Neuronal stem cell (in vitro differentiated cells): ENCODE data around the gene KIAA1549.

ENCODE experiments used
- DNase-seq: peaks from one replicate; pipeline ENCODE4 v3.0.0-alpha.2; 2013; ENCODE audit warnings: low spot score
- H2AFZ ChIP-seq: one replicate; pipeline ENCODE4 v1.6.1; 2013; ENCODE audit warnings: mild to moderate bottlenecking, low read length, inconsistent platforms
- H2AK5ac ChIP-seq: 2 replicates; pipeline ENCODE4 v1.6.1; 2013; ENCODE audit warnings: low read depth, mild to moderate bottlenecking, inconsistent platforms, low read length, moderate library complexity, mixed read lengths
- H2BK120ac ChIP-seq: 2 replicates; pipeline ENCODE4 v1.6.1; 2013; ENCODE audit warnings: low read depth, mild to moderate bottlenecking, inconsistent platforms, low read length, moderate library complexity, mixed read lengths
- H2BK12ac ChIP-seq: one replicate; pipeline ENCODE4 v1.6.1; 2013; ENCODE audit warnings: low read length, inconsistent platforms
- H2BK15ac ChIP-seq: 2 replicates; pipeline ENCODE4 v1.6.1; 2013; ENCODE audit warnings: mild to moderate bottlenecking, low read length, inconsistent platforms, mixed read lengths
- H2BK5ac ChIP-seq: one replicate; pipeline ENCODE4 v1.6.1; 2013; ENCODE audit warnings: inconsistent platforms, mild to moderate bottlenecking, low read length, moderate library complexity
- H3K14ac ChIP-seq: one replicate; pipeline ENCODE4 v1.6.1; 2013; ENCODE audit warnings: low read length, inconsistent platforms
- H3K18ac ChIP-seq: 2 replicates; pipeline ENCODE4 v1.6.1; 2013; ENCODE audit warnings: low read length, inconsistent platforms
- H3K23ac ChIP-seq: 2 replicates; pipeline ENCODE4 v1.6.1; 2013; ENCODE audit warnings: low read depth, mild to moderate bottlenecking, mixed read lengths, low read length, inconsistent platforms; ENCODE audit not compliant: poor library complexity
- H3K27ac ChIP-seq: replicated peaks from 3 replicates; pipeline ENCODE4 v1.5.1; 2013; ENCODE audit warnings: low read length, inconsistent platforms
- H3K27me3 ChIP-seq, 3 experiments: 2 replicates each; pipeline ENCODE4 v1.6.1; 2013; ENCODE audit warnings: low read length in 3 of 3, mild to moderate bottlenecking in 2 of 3, inconsistent platforms in 1 of 3, low read depth in 1 of 3, mixed read lengths in 1 of 3, moderate library complexity in 1 of 3; ENCODE audit not compliant: control insufficient read depth in 3 of 3, insufficient read depth in 3 of 3
- H3K36me3 ChIP-seq, 2 donors: replicated peaks in 1 of 2; 2 replicates each; pipeline ENCODE4 v1.6.1; 2013; ENCODE audit warnings: low read length in 2 of 2; ENCODE audit not compliant: control insufficient read depth in 2 of 2, insufficient read depth in 2 of 2
- H3K4ac ChIP-seq: 2 replicates; pipeline ENCODE4 v1.6.1; 2013; ENCODE audit warnings: inconsistent platforms, mild to moderate bottlenecking, low read length, moderate library complexity
- H3K4me1 ChIP-seq, 2 donors: 1 replicate in 1 of 2; 2 replicates in 1 of 2; pipeline ENCODE4 v1.6.1; 2013; ENCODE audit warnings: low read length in 2 of 2, low read depth in 1 of 2; ENCODE audit not compliant: control insufficient read depth in 2 of 2, insufficient read depth in 1 of 2
- H3K4me2 ChIP-seq: one replicate; pipeline ENCODE4 v1.6.1; 2013; ENCODE audit warnings: mild to moderate bottlenecking, low read length, inconsistent platforms; ENCODE audit not compliant: insufficient read depth, poor library complexity, severe bottlenecking
- H3K4me3 ChIP-seq, 2 donors: 2 replicates each; pipeline ENCODE4 v1.5.1; 2013; ENCODE audit warnings: low read length in 2 of 2, mild to moderate bottlenecking in 2 of 2, inconsistent platforms in 1 of 2, moderate library complexity in 1 of 2
- H3K79me1 ChIP-seq: one replicate; pipeline ENCODE4 v1.6.1; 2013; ENCODE audit warnings: low read depth, mild to moderate bottlenecking, inconsistent platforms, low read length, moderate library complexity
- H3K9ac ChIP-seq: one replicate; pipeline ENCODE4 v1.6.1; 2013; ENCODE audit warnings: mild to moderate bottlenecking, low read depth, low read length, inconsistent platforms; ENCODE audit not compliant: poor library complexity
- H3K9me3 ChIP-seq, 2 donors: replicated peaks in 1 of 2; 2 replicates each; pipeline versions ENCODE3 to v1.6.1; 2013; ENCODE audit warnings: low read length in 2 of 2, mild to moderate bottlenecking in 2 of 2, inconsistent platforms in 1 of 2, low read depth in 1 of 2, mixed read lengths in 1 of 2, moderate library complexity in 1 of 2; ENCODE audit not compliant: control insufficient read depth in 2 of 2, insufficient read depth in 1 of 2
- H4K8ac ChIP-seq: one replicate; pipeline ENCODE4 v1.6.1; 2013; ENCODE audit warnings: low read depth, mild to moderate bottlenecking, inconsistent platforms, low read length, moderate library complexity
- H4K91ac ChIP-seq: one replicate; pipeline ENCODE4 v1.6.1; 2013; ENCODE audit warnings: low read length, low read depth, mild to moderate bottlenecking, inconsistent platforms; ENCODE audit not compliant: poor library complexity
- WGBS, 2 donors: extraction: QIAGEN DNeasy Blood & Tissue Kit; methylation state at CpG; one replicate each; pipeline ENCODE4 v1.1.7; 2013; ENCODE audit warnings: missing lambda C conversion rate in 2 of 2, mixed read lengths in 1 of 2; ENCODE audit not compliant: insufficient read length in 2 of 2, insufficient replicate concordance in 1 of 2; ENCODE audit errors: extremely low coverage in 2 of 2; 5-methylcytosine and 5-hydroxymethylcytosine counted together

The KIAA1549 gene

DNA sequence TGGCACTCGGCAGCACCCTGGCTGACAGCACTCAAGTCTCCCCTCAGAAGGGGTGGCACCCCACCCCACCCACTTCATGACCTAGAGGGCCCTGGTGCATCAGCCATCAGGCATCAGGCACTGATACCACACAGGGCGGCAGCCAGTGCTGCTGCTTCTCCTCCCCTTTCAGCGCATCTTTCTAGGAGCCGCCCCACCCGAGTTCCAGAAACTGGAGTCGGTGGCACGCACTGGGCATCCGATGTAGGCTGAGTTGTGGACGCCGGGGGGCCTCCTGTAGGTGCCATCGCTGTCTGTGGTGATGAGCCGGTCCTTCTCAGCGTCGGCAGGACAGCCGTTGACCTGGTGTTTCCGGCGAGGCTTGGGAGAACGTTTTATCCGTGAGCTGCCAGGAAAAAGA lies 113.4 kb downstream of the KIAA1549 start:
- no peak overlapping the region for H3K27ac ChIP-seq
- H2BK120ac ChIP-seq: no peak overlapping the region
- no peak overlapping the region for H3K4me2 ChIP-seq
- H2BK15ac ChIP-seq: no peak overlapping the region
- H3K4me3 ChIP-seq: no peak overlapping the region
- no peak overlapping the region for H2BK5ac ChIP-seq
- H3K18ac ChIP-seq: no peak overlapping the region
- no peaks in the 10 kb centered on the region for H3K4me1 ChIP-seq
- no peak overlapping the region for H2AFZ ChIP-seq
- H3K23ac ChIP-seq: peak overlapping the region; percentile 73
- H3K36me3 ChIP-seq: peaks cover 23 to 97% of the 10 kb centered on the region in 2 donors
- H4K91ac ChIP-seq: no peak overlapping the region
- no peak overlapping the region for H2BK12ac ChIP-seq
- peaks cover 0 to 2% of the 10 kb centered on the region in 2 donors for H3K9me3 ChIP-seq
- H3K27me3 ChIP-seq: no peaks in the 10 kb centered on the region
- no CpG with 5 or more reads among the region's 19 CpGs for WGBS, 2 donors
- no peak overlapping the region for H3K14ac ChIP-seq
- no peak overlapping the region for H3K4ac ChIP-seq
- DNase-seq: no peak
- no peak overlapping the region for H3K9ac ChIP-seq
- no peak overlapping the region for H4K8ac ChIP-seq
- H3K79me1 ChIP-seq: no peaks in the 10 kb centered on the region
- H2AK5ac ChIP-seq: no peak overlapping the region

DNA sequence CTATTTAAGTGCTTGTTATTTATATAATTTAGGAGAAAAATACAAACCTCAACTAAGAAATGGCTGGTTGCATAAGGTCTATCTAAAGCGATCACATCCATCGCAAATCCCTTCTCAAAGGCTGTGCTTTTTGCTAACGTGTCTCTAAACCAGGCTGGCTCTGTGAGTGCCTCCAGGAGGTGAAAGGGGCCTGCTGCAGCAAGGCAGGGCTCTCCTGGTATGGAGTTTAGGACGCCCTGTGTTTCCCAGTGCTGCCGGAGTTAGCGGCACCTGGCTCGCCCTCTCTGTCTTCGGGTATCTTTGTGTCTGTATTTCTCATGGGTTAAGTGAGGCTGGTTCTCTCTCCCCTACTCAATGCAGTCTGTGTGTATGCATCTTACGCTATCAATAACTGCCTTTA lies 114.8 kb downstream of the KIAA1549 start:
- Histone ChIP-seq H3K27me3 (no peaks in the 10 kb centered on the region), H3K14ac (no peak overlapping the region), H3K4ac (no peak overlapping the region), H3K79me1 (no peaks in the 10 kb centered on the region), H2AFZ (no peak overlapping the region), H3K4me2 (no peak overlapping the region), H4K8ac (no peak overlapping the region), H3K36me3 (peaks cover 21 to 98% of the 10 kb centered on the region in 2 donors), H3K18ac (no peak overlapping the region), H3K23ac (no peak overlapping the region), H3K9me3 (no peaks in the 10 kb centered on the region), H4K91ac (no peak overlapping the region), H3K4me3 (no peak overlapping the region), H2BK120ac (no peak overlapping the region), H2AK5ac (no peak overlapping the region), H3K9ac (no peak overlapping the region), H2BK15ac (no peak overlapping the region), H3K4me1 (no peaks in the 10 kb centered on the region), H2BK12ac (no peak overlapping the region), H3K27ac (no peak overlapping the region), H2BK5ac (no peak overlapping the region)
- no CpG with 5 or more reads among the region's 9 CpGs for WGBS, 2 donors
- DNase-seq: no peak

- no peak for DNase-seq
- no peak overlapping the region for H3K9ac ChIP-seq
- no peak overlapping the region for H2AFZ ChIP-seq
- peaks cover 23 to 98% of the 10 kb centered on the region in 2 donors for H3K36me3 ChIP-seq
- H3K79me1 ChIP-seq: peaks cover 4% of the 10 kb centered on the region
- no peak overlapping the region for H2AK5ac ChIP-seq
- H3K4ac ChIP-seq: no peak overlapping the region
- H3K14ac ChIP-seq: no peak overlapping the region
- WGBS, 2 donors: no CpG with 5 or more reads among the region's 4 CpGs
- H3K4me1 ChIP-seq: no peaks in the 10 kb centered on the region
- no peak overlapping the region for H2BK5ac ChIP-seq
- H3K23ac ChIP-seq: no peak overlapping the region
- no peaks in the 10 kb centered on the region for H3K9me3 ChIP-seq
- H2BK120ac ChIP-seq: no peak overlapping the region
- no peak overlapping the region for H4K91ac ChIP-seq
- no peaks in the 10 kb centered on the region for H3K27me3 ChIP-seq
- H4K8ac ChIP-seq: no peak overlapping the region
- no peak overlapping the region for H2BK12ac ChIP-seq
- H3K4me3 ChIP-seq: no peak overlapping the region
- no peak overlapping the region for H3K18ac ChIP-seq
- no peak overlapping the region for H3K4me2 ChIP-seq
- H3K27ac ChIP-seq: no peak overlapping the region
- H2BK15ac ChIP-seq: no peak overlapping the region
Measured at GRCh38 chr7:138865843-138866242, 115.3 kb downstream of the KIAA1549 start.

GRCh38 chr7:138864667-138865066 lies 116.5 kb downstream of the KIAA1549 start:
- no peak overlapping the region for H2AK5ac ChIP-seq
- H4K91ac ChIP-seq: no peak overlapping the region
- no peak overlapping the region for H3K18ac ChIP-seq
- no peak for DNase-seq
- H2BK15ac ChIP-seq: no peak overlapping the region
- no peak overlapping the region for H2BK120ac ChIP-seq
- no peak overlapping the region for H2BK12ac ChIP-seq
- peaks cover 23 to 98% of the 10 kb centered on the region in 2 donors for H3K36me3 ChIP-seq
- H2BK5ac ChIP-seq: no peak overlapping the region
- no peak overlapping the region for H3K14ac ChIP-seq
- no peak overlapping the region for H3K27ac ChIP-seq
- H3K9me3 ChIP-seq: no peaks in the 10 kb centered on the region
- H4K8ac ChIP-seq: no peak overlapping the region
- WGBS, 2 donors: no CpG with 5 or more reads among the region's 3 CpGs
- no peak overlapping the region for H2AFZ ChIP-seq
- no peak overlapping the region for H3K4ac ChIP-seq
- no peak overlapping the region for H3K4me2 ChIP-seq
- no peak overlapping the region for H3K23ac ChIP-seq
- peaks cover 4% of the 10 kb centered on the region for H3K79me1 ChIP-seq
- H3K27me3 ChIP-seq: no peaks in the 10 kb centered on the region
- H3K4me3 ChIP-seq: no peak overlapping the region
- H3K4me1 ChIP-seq: no peaks in the 10 kb centered on the region
- no peak overlapping the region for H3K9ac ChIP-seq
